ENCODE measurements around the gene SPTY2D1.
"Not testable (repeated sequence)": the region's sequence is repeated elsewhere in the genome, so short reads cannot be mapped to it uniquely, and the experiment has no call there.

SPTY2D1 gene

GRCh38 chr11:18615628-18616392 is 18.3 kb downstream of the SPTY2D1 start:
- no peak for DNase-seq

DNA sequence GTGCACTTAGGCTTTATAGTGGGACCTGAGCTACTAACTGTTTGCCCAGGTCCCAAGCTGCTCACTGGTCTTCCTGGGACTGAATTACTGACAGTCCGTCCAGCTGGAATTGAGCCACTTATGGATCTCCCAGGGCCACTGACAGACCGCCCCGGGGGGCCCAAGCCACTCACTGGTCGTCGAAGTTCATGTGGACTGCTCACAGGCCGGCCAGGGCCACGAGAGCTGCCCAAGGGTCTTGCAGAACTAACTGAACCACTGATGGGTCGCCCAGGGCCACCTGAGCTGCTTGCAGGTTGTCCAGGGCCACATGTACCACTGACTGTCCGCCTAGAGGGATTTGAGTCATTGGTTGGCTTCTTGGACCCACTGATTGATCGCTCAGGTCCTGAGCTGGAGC is 19.5 kb downstream of the SPTY2D1 start:
- no peak for DNase-seq

DNA sequence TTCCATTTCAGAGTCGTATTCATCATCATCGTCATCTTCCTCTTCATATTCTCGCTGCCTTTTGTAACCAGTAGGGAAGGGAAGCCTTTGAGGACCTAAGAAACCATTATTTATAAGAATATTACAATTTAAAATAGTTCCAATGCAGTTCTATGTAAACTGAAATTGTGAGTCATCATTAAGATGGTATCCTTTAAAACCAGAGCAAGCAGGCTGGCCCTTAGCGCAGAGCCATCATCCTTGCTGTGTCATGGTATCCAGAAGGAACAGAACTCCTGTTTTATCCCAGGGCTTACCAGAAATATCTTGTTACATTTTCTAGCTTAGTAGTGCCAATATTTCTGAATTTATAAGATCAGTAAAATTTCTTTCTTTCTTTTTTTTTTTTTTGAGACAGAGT is 21.7 kb downstream of the SPTY2D1 start:
- no peak for DNase-seq

DNA sequence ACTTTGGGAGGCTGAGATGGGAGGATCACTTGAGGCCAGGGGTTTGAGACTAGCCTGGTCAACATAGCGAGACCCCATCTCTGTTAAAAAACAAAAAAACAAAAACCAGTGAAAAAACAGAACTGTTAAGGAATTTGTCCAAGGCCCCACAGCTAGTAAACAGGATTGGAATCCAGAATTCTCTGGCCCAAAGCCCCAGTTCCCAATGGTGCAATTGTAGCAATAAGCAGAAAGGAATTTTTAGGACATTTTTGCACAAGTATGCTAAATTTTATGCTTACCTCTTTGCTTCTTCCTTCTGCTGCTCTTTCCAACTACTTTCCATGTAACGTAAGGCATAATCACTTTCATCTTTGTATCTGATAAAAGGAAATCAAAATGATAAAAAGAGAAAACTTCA is 22.9 kb downstream of the SPTY2D1 start:
- DNase-seq = no peak

DNA sequence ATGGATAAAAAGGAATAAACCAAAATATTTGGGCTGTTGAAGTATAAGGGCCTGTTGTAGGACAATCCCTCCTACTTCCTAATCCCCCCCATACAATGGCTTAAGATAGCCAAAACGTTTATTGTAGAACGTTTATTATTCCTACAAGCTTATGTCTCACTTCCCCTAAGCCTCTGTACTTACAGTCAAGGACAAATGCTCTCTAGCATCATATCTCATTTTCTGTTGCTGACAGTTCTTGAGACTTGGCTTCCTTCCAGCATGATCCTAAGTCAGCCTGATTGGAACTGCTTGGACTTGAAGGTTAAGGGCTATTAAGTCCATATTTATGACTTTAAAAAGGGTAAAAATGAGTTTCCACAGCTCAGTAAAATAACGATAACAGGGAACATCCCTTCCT is 25.8 kb downstream of the SPTY2D1 start:
- no peak for DNase-seq

DNA sequence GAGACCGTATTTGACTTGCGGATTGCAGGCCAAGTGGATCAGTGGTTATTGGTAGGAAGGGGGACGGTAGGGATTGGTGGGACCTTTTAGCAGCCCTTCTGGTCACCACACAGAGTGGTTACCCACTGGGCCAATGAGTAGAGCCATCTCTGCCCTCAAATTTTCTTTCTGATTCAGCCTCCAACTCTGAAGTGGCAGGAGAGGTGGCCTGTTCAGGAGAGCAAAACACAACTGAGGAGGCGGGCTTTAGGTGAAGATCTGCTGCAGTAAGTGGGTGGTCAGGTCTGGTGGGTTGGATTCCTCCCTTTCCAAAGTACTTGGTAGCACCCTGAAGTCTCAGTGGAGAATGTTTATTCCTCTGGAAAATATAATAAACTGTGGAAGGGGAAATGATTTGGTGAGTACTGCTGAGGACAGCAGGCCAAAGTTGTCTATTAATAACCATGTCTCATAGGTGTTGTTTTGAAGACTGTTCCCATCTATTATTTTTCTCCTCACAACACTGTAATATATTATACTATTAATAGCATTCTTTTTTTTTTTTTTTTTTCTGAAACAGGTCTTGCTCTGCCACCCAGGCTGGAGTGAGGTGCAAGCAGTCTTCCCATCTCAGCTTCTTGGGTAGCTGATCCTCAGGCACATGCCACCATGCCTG is 33.1 kb downstream of the SPTY2D1 start:
- no peak for DNase-seq

DNA sequence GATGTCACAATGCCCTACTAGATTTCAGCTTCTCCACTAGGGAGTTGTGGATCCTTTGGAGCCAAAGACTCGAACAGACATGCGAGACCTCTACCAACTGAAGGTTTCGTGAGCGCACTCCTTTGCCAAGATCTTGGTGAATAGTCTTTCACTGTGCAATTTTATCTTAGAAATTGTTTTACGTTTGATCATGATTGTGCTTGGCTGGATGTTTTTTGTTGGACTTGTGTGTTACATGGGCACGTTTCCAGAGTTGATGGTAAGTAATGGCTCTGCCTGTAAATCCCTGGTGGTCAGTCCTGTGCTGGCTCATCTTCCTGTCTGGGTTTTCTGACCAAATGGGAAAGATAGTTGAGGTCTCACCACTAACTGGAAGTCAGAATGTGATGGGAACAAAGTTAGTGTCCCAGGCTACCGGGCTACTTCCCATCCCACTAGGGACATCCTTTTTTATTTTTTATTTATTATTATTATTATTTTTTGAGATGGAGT is 34.4 kb downstream of the SPTY2D1 start, which contains the start of gene MISFA:
Gene MISFA (plus strand): TSS at position 51 of the 492 bp plus-strand sequence. CDS start 140 bp downstream, at position 191.
- no peak for DNase-seq

GRCh38 chr11:18594999-18595749 is 39.0 kb downstream of the SPTY2D1 start:
- no peak for DNase-seq

GRCh38 chr11:18594088-18594487 is 40.1 kb downstream of the SPTY2D1 start:
- not testable (repeated sequence) for DNase-seq

GRCh38 chr11:18590571-18590970 is 43.6 kb downstream of the SPTY2D1 start:
- no peak for DNase-seq

DNA sequence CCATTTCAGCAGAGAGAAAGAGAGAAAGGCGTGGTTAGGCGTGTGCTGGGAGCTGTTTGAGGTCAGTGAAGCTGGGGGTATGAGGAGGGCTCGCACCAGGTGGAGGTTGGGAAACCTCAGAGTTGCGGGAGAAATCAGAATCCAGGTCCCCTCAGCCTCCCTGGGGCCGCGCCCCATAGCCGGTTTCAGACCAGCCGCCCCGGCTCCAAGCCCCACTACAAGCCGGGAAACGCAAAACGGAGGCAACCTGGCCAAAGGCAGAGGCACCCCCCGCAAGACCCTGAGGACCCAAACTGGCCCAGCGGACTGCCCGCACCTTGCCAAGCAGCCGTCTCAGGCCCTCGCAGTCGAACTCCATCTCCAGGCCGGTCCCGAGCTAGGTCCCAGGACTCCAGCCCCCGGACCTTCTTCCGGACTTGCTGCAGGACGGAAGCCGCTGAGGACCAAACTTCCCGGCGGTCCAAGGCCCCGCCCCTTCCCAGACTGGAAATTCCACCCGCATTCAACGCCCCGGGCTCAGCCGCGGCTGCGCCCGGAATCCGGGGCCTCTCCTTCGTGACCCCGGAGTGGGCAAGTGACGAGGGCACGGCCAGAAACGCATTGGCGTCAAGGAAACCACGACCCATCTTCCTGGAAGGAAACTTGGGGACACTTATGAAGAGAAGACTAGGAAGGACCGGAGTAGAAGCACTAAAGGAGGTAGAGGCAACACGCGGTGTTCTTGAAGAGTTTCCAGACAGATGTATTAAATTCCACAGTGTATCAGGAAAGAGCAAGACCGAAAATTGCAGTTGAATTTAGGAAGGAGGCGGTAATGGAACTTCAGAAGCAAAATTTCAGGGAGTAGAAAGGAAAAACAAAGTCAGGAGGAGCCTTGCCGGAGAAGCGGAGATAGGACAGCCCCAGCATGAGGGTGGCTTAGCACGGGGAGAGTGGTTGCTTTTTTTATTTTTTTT is 45.6 kb downstream of the SPTY2D1 start, which contains the start of gene UEVLD:
Gene UEVLD (minus strand): TSS at position 438 of the 956 bp plus-strand sequence. CDS start 80 bp downstream, at position 358.
- DNase-seq = peak; percentile 65

DNA sequence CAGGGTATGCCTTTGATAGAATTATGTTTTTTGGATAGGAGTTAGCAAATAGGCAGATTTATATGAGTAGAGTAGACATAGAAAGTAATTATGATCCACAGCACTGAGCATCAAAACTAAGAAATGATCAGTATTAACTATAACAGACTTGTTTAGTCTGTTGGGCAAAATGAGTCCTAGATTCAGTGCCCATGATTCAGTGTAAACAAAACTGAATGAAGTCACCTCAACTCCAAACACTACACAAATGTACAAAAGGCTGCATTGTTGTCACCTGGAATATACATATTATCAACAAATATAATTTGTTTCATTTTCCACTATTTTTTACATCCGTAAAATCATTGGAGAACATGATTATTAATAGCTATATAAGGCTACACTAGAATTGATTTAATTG is 52.3 kb downstream of the SPTY2D1 start:
- no peak for DNase-seq

DNA sequence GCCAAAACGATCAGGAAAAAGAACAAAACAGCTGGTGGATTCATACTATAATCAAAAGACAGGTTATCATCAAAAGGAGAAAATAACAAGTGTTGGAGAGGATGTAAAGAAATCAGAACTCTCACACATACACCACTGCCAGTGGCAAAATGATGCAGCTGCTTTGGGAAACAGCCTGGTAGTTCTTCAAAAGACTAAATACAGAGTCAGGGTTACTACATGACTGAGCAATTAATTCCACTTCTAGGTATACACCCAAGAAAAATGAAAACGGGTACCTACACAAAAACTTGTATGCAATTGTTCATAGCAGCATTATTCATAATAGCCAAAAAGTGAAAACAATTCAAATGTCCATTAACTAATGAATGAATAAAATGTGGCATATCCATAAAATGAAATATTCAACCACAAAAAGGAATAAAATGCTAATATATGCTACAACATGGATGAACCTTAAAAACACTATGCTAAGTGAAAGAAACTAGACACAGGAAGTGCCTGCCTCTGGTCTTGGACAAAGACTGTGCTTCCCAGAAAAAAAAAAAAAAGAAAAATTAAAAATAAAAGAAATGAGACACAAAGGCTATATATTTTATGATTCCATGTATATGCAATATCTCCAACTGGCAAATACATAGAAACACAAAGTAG is 53.9 kb downstream of the SPTY2D1 start:
- no peak for DNase-seq

- DNase-seq = no peak
Measured at GRCh38 chr11:18578975-18579598, 55.1 kb downstream of the SPTY2D1 start.

GRCh38 chr11:18575361-18575760 is 58.8 kb downstream of the SPTY2D1 start:
- no peak for DNase-seq

DNA sequence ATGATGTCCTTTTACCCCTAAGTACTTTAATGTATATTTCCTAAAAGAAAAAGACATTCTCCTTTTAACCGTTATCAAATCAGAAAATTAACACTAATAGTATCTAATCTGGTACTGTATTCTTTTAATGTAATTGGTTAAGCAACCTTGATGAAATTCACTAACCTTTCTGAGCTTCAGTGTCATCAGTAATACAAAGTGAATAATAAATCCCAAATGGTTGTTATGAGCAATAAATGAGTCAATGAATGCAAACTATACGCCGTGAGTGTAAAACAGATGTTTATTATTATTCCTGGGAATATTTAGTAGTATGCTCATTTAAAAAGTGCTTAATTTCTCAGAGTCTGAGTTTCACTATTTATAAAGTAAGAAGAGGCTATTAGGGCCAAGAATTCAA is 67.1 kb downstream of the SPTY2D1 start:
- no peak for DNase-seq

GRCh38 chr11:18566406-18566805 is 67.7 kb downstream of the SPTY2D1 start:
- DNase-seq = no peak

DNA sequence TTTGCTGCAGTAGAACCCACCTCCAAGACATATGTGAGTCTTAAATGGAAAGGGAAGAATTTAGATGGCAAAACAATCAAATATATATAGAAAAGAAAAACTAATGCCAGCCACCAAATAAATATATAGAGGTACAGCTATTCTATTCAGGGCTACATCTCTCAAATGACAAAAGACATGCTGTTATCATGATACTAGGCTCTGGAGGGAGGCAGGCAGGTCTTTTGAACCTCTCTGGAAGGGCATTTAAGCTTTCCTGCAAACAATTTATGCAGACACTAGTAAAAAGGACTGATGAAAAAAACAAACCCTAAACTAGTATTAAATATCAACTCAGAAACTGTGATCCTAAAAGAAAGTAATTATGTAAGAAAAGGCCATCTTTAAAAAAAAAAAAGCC is 70.0 kb downstream of the SPTY2D1 start:
- no peak for DNase-seq

DNA sequence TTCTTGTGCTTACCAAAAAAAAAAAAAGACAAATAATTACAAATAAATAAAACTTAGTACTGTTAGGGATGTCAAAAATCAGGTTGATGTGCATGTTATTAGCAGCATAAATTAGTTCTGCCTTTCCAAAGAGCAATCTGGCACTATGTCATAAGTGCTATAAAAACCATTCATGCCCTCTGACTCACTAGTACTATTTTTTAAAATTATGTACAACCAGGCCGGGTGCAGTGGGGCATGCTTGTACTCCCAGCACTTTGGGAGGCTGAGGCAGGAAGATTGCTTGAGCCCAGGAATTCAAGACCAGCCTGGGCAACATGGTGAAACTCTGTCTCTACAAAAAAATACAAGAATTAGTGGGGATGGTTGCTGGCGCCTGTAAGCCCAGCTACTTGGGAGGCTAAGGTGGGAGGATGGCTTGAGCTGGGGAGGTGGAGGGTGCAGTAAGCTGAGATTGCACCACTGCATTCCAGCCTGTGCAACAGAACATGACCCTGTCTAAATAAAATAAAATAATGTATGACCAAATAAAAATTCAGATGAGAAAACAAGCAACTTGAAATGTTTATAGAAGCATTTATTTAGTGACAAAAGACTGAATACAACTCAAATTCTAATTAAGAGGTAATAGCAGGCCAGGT is 70.9 kb downstream of the SPTY2D1 start:
- DNase-seq = no peak

Measured in stimulated activated CD4-positive, alpha-beta T cell treated with anti-CD3 and anti-CD28 coated beads, Interleukin-4, amount 100 ng/mL, for 1 hour (primary cell).